DMS53 (cell line): ENCODE data around the gene MSI1.
A peak's percentile ranks its signal among the peaks of the same experiment; 100 is the strongest.

Source experiments
- DNase-seq: peaks from one replicate; lab custom pipeline; 2025; lab: John Stamatoyannopoulos, UW

MSI1 gene

GRCh38 chr12:120368789-120369602 is at the start of gene MSI1:
TSS of gene MSI1 (minus strand) at chr12:120369164. CDS start at chr12:120369091, 73 bp downstream.
- peak; percentile 48 for DNase-seq

- no peak for DNase-seq
These were observed 49.1 kb upstream of the MSI1 start for GRCh38 chr12:120417917-120418580.

- DNase-seq, result no peak
These were observed 47.7 kb upstream of the MSI1 start for GRCh38 chr12:120416490-120417216.

- no peak for DNase-seq
These were observed 45.1 kb upstream of the MSI1 start for GRCh38 chr12:120413901-120414695.

- DNase-seq, result no peak
These were observed 43.5 kb upstream of the MSI1 start for GRCh38 chr12:120412421-120412820.

GRCh38 chr12:120408771-120409170 is 39.8 kb upstream of the MSI1 start:
- no peak for DNase-seq

- DNase-seq, result no peak
These were observed 37.6 kb upstream of the MSI1 start for GRCh38 chr12:120406553-120406952.

GRCh38 chr12:120406069-120406468 is 37.1 kb upstream of the MSI1 start:
- DNase-seq, result no peak

- DNase-seq, result peak; percentile 25
These were observed 35.3 kb upstream of the MSI1 start for GRCh38 chr12:120404271-120404670.

GRCh38 chr12:120403869-120404268 is 34.9 kb upstream of the MSI1 start:
- no peak for DNase-seq

GRCh38 chr12:120402217-120402616 is 33.3 kb upstream of the MSI1 start:
- no peak for DNase-seq

- DNase-seq, result peak; percentile 24
These were observed 30.6 kb upstream of the MSI1 start for GRCh38 chr12:120399531-120399930.

- DNase-seq, result peak; percentile 61
These were observed 29.0 kb upstream of the MSI1 start for GRCh38 chr12:120397824-120398540.

GRCh38 chr12:120394483-120395367 is 25.8 kb upstream of the MSI1 start:
- peak; percentile 98 for DNase-seq

- DNase-seq, result no peak
These were observed 21.7 kb upstream of the MSI1 start for GRCh38 chr12:120390540-120391120.

- DNase-seq, result peak; percentile 69
These were observed 19.9 kb upstream of the MSI1 start for GRCh38 chr12:120388691-120389481.

- no peak for DNase-seq
These were observed 12.9 kb upstream of the MSI1 start for GRCh38 chr12:120381752-120382419.

GRCh38 chr12:120378036-120378435 is 9.1 kb upstream of the MSI1 start:
- no peak for DNase-seq
